NB4 (cell line): Measurements from ENCODE around the gene GDAP1L1.

Source experiments
- POLR2A ChIP-seq: IDR thresholded peaks from 2 replicates; pipeline ENCODE4 v1.6.1; 2011; ENCODE audit warnings: mild to moderate bottlenecking; ENCODE audit not compliant: insufficient read length; ENCODE audit errors: extremely low read depth
- TF ChIP-seq, protein P1 (sequence below): IDR thresholded peaks from one replicate; pipeline ENCODE4 v1.5.1; 2012; ENCODE audit warnings: low read depth, low read length
- TF ChIP-seq, protein P2 (sequence below): IDR thresholded peaks from 2 replicates; pipeline ENCODE4 v1.6.1; 2011; ENCODE audit warnings: low read depth, low read length

DNA sequence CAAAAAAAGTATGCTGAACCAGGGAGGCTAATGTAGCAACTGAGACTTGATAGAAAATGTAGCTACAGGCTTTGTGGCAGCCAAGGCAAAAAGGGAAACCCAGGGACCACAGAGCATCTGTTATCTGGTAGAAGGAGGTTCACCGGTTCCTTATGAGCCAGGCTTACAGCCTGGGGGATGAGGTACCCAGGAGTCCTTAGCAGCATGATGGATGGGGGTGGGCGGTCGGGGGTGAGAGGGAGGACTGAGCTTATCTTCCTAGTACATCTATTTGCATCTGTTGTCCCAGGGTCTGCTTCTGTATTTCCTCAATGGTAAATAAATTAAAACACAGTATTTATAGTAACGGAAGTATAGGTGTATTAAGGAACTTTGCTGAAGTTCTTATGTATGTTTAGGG, 1.1 kb upstream of the GDAP1L1 start:
- TF ChIP-seq, protein P1, sequence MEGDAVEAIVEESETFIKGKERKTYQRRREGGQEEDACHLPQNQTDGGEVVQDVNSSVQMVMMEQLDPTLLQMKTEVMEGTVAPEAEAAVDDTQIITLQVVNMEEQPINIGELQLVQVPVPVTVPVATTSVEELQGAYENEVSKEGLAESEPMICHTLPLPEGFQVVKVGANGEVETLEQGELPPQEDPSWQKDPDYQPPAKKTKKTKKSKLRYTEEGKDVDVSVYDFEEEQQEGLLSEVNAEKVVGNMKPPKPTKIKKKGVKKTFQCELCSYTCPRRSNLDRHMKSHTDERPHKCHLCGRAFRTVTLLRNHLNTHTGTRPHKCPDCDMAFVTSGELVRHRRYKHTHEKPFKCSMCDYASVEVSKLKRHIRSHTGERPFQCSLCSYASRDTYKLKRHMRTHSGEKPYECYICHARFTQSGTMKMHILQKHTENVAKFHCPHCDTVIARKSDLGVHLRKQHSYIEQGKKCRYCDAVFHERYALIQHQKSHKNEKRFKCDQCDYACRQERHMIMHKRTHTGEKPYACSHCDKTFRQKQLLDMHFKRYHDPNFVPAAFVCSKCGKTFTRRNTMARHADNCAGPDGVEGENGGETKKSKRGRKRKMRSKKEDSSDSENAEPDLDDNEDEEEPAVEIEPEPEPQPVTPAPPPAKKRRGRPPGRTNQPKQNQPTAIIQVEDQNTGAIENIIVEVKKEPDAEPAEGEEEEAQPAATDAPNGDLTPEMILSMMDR = no peak
- TF ChIP-seq POLR2A = no peak
- TF ChIP-seq, protein P2, sequence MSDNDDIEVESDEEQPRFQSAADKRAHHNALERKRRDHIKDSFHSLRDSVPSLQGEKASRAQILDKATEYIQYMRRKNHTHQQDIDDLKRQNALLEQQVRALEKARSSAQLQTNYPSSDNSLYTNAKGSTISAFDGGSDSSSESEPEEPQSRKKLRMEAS = no peak
